Activated naive CD4-positive, alpha-beta T cell treated with anti-CD3 and anti-CD28 coated beads for 36 hours (primary cell): ENCODE results near the gene ACSF3. TPM values are rescaled to one million over a fixed set of nuclear protein-coding genes. Genes with fewer than 3 reads are reported as not detected.
"Not testable (repeated sequence)": the region's sequence is repeated elsewhere in the genome, so short reads cannot be mapped to it uniquely, and the experiment has no call there.

ENCODE experiments used
- CTCF ChIA-PET: fragments of 350-600 bp; sonication (Branson Sonifier 250); formaldehyde crosslinking; loops from one replicate; lab custom pipeline; 2021; ENCODE audit warnings: antibody characterized with exemption; lab: Charles Lee
- DNase-seq: peaks from one replicate; pipeline ENCODE4 v3.0.0-alpha.2; 2020
- H3K27ac Mint-ChIP-seq: one replicate; pipeline ENCODE4 v1.8.0; 2021; ENCODE audit warnings: mild to moderate bottlenecking, mixed read lengths
- H3K27me3 Mint-ChIP-seq: one replicate; pipeline ENCODE4 v1.8.0; 2021; ENCODE audit warnings: low read depth, mixed read lengths
- H3K36me3 Mint-ChIP-seq: one replicate; pipeline ENCODE4 v1.8.0; 2021; ENCODE audit warnings: low read depth, mixed read lengths
- H3K4me1 Mint-ChIP-seq: one replicate; pipeline ENCODE4 v1.8.0; 2021; ENCODE audit warnings: low read depth, mixed read lengths
- H3K4me3 Mint-ChIP-seq: one replicate; pipeline ENCODE4 v1.8.0; 2021; ENCODE audit warnings: mild to moderate bottlenecking, moderate library complexity, mixed read lengths
- H3K9me3 Mint-ChIP-seq: one replicate; pipeline ENCODE4 v1.8.0; 2021; ENCODE audit warnings: mixed read lengths
- intact Hi-C: fragments of 100-400 bp; cut with micrococcal nuclease; formaldehyde crosslinking; loops from one replicate; pipeline ENCODE4 v1.15.1; 2023
- total RNA-seq, 2 experiments: library from RNA; stranded (reverse); gene quantifications; one replicate each; pipeline ENCODE4 v1.2.3, GENCODE V29; 2021

The ACSF3 gene
- total RNA-seq, 2 experiments from 2014 or later: 26.1 to 26.7 TPM

DNA sequence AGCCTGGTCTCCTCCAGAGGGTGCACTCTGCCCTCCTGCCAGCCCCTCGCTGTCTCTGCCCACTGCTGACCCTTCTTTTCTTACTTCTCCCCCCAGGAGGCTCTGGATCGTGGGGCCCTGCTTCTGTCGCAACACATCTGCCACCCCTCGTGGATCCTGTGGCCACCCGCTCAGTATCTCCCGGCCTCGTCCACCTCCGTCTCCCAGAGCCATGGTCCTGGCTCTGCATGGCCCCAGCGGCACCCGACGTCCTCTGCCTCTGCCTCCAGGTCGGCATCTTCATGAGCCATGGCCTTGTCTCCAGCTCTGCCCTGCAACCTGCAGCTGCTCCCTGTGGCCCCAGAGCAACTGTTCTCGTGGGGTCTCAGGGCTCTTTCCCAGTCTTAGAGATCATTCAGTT lies 12.1 kb upstream of the ACSF3 start:
- no peak for DNase-seq
- Mint-ChIP-seq H3K27ac (no peak overlapping the region), H3K4me3 (no peak overlapping the region), H3K27me3 (no peaks in the 10 kb centered on the region), H3K9me3 (no peaks in the 10 kb centered on the region), H3K4me1 (peaks cover 3% of the 10 kb centered on the region), H3K36me3 (no peaks in the 10 kb centered on the region)
- intact Hi-C loops: no loop called here
- CTCF ChIA-PET: no interaction called here

- Mint-ChIP-seq H3K4me3 (no peak overlapping the region), H3K27ac (peak overlapping the region; percentile 24), H3K4me1 (peaks cover 3% of the 10 kb centered on the region), H3K36me3 (no peaks in the 10 kb centered on the region), H3K27me3 (no peaks in the 10 kb centered on the region), H3K9me3 (no peaks in the 10 kb centered on the region)
- CTCF ChIA-PET: no interaction called here
- intact Hi-C loops: no loop called here
- DNase-seq: no peak
Observed at GRCh38 chr16:89084411-89084810, 9.2 kb upstream of the ACSF3 start.

GRCh38 chr16:89084814-89085612 lies 8.6 kb upstream of the ACSF3 start:
- peaks cover 3% of the 10 kb centered on the region for H3K4me1 Mint-ChIP-seq
- intact Hi-C loops: no loop called here
- CTCF ChIA-PET: interaction anchor here (1.1 kb wide), 1 partner anchor 10 kb away, joined by 4 read pairs; no protein-coding TSS in a partner anchor
- no peak for DNase-seq
- H3K4me3 Mint-ChIP-seq: no peak overlapping the region
- no peaks in the 10 kb centered on the region for H3K36me3 Mint-ChIP-seq
- no peak overlapping the region for H3K27ac Mint-ChIP-seq
- no peaks in the 10 kb centered on the region for H3K27me3 Mint-ChIP-seq
- no peaks in the 10 kb centered on the region for H3K9me3 Mint-ChIP-seq

GRCh38 chr16:89085755-89086154 lies 7.9 kb upstream of the ACSF3 start:
- H3K27me3 Mint-ChIP-seq: no peaks in the 10 kb centered on the region
- CTCF ChIA-PET: interaction anchor here (1.1 kb wide), 1 partner anchor 9 kb away, joined by 4 read pairs; no protein-coding TSS in a partner anchor
- H3K4me1 Mint-ChIP-seq: peaks cover 3% of the 10 kb centered on the region
- no peak overlapping the region for H3K4me3 Mint-ChIP-seq
- intact Hi-C loops: no loop called here
- H3K27ac Mint-ChIP-seq: no peak overlapping the region
- H3K9me3 Mint-ChIP-seq: no peaks in the 10 kb centered on the region
- H3K36me3 Mint-ChIP-seq: no peaks in the 10 kb centered on the region
- no peak for DNase-seq

GRCh38 chr16:89087922-89088497 lies 5.6 kb upstream of the ACSF3 start:
- no peak overlapping the region for H3K27ac Mint-ChIP-seq
- no peaks in the 10 kb centered on the region for H3K9me3 Mint-ChIP-seq
- peaks cover 3% of the 10 kb centered on the region for H3K4me1 Mint-ChIP-seq
- DNase-seq: no peak
- no peaks in the 10 kb centered on the region for H3K27me3 Mint-ChIP-seq
- CTCF ChIA-PET: interaction anchor here (1.3 kb wide), 1 partner anchor 22 kb away, joined by 3 read pairs; no protein-coding TSS in a partner anchor
- H3K36me3 Mint-ChIP-seq: no peaks in the 10 kb centered on the region
- H3K4me3 Mint-ChIP-seq: no peak overlapping the region
- intact Hi-C loops: no loop called here

- CTCF ChIA-PET: no interaction called here
- Mint-ChIP-seq H3K27ac (no peak overlapping the region), H3K9me3 (no peaks in the 10 kb centered on the region), H3K4me3 (no peak overlapping the region), H3K4me1 (peaks cover 5% of the 10 kb centered on the region), H3K27me3 (no peaks in the 10 kb centered on the region), H3K36me3 (no peaks in the 10 kb centered on the region)
- intact Hi-C loops: no loop called here
- no peak for DNase-seq
Observed at GRCh38 chr16:89089120-89089519, 4.5 kb upstream of the ACSF3 start.

DNA sequence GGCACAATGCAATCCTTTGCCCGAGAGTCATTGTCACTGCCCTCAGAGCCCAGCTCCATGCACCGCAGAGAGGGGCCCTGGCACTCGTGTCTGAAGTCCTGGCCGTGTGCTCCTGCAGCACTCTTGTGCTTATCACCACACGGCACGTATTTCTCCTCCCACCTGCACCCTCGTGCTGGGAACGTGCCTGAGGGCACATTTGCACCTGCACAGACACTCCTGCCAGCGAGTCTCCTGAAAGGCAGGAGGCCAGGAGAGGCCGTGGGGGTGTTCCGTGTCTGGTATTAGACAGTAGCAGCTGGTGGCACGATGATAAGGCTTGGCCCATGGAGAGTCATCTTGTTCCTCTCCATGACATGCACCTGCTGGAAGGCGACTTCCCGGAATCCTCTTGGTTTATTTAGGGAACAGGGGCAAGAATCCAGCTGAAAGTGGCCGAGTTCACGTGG lies 3.4 kb upstream of the ACSF3 start:
- intact Hi-C loops: loop anchor here (10.0 kb wide), 4 partner anchors 155 to 415 kb away; partner anchors contain the start of genes CTU2, PIEZO1, RNF166 and SPG7
- H3K4me3 Mint-ChIP-seq: no peak overlapping the region
- H3K9me3 Mint-ChIP-seq: no peaks in the 10 kb centered on the region

GRCh38 chr16:89090669-89091426 lies 2.8 kb upstream of the ACSF3 start:
- no peak overlapping the region for H3K27ac Mint-ChIP-seq
- CTCF ChIA-PET: no interaction called here
- no peak overlapping the region for H3K4me3 Mint-ChIP-seq
- DNase-seq: no peak
- intact Hi-C loops: loop anchor here (10.0 kb wide), 4 partner anchors 154 to 414 kb away; partner anchors contain the start of genes CTU2, PIEZO1, RNF166 and SPG7
- no peaks in the 10 kb centered on the region for H3K36me3 Mint-ChIP-seq
- H3K4me1 Mint-ChIP-seq: peaks cover 19% of the 10 kb centered on the region
- no peaks in the 10 kb centered on the region for H3K9me3 Mint-ChIP-seq
- H3K27me3 Mint-ChIP-seq: no peaks in the 10 kb centered on the region

More for the DNA sequence above, 3.4 kb upstream of the ACSF3 start:
- H3K27me3 Mint-ChIP-seq: no peaks in the 10 kb centered on the region
- no peak for DNase-seq
- no peaks in the 10 kb centered on the region for H3K36me3 Mint-ChIP-seq
- H3K27ac Mint-ChIP-seq: no peak overlapping the region
- CTCF ChIA-PET: no interaction called here
- H3K4me1 Mint-ChIP-seq: peaks cover 13% of the 10 kb centered on the region

- no peaks in the 10 kb centered on the region for H3K27me3 Mint-ChIP-seq
- CTCF ChIA-PET: no interaction called here
- H3K27ac Mint-ChIP-seq: no peak overlapping the region
- H3K36me3 Mint-ChIP-seq: no peaks in the 10 kb centered on the region
- intact Hi-C loops: loop anchor here (10.0 kb wide), 4 partner anchors 153 to 413 kb away; partner anchors contain the start of genes CTU2, PIEZO1, RNF166 and SPG7
- no peak for DNase-seq
- H3K9me3 Mint-ChIP-seq: no peaks in the 10 kb centered on the region
- H3K4me1 Mint-ChIP-seq: peaks cover 30% of the 10 kb centered on the region
- H3K4me3 Mint-ChIP-seq: peak overlapping the region; percentile 26
Observed at GRCh38 chr16:89092013-89092412, 1.6 kb upstream of the ACSF3 start.

DNA sequence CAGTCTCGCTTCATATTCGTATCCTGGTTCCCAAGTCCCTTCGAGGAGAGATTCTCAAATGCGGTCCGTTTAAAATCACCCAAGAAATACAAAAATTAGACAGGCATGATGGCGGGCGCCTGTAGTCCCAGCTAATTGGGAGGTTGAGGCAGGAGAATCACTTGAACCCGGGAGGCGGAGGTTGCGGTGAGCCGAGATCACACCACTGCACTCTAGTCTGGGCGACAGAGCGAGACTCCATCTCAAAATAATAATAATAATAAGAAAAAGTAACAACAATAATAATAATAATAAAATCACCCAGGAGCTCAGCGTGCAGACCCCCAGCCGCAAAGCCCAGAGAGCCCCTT lies 425 bp upstream of the ACSF3 start:
- H3K36me3 Mint-ChIP-seq, H3K27me3 Mint-ChIP-seq, H3K9me3 Mint-ChIP-seq, DNase-seq: not testable (repeated sequence)
- H3K4me3 Mint-ChIP-seq: peak overlapping the region; percentile 72
- peak overlapping the region; percentile 41 for H3K27ac Mint-ChIP-seq
- intact Hi-C loops: loop anchor here (10.0 kb wide), 4 partner anchors 152 to 412 kb away; partner anchors contain the start of genes CTU2, PIEZO1, RNF166 and SPG7
- CTCF ChIA-PET: interaction anchor here (1.2 to 1.3 kb wide), 2 partner anchors 10 to 74 kb away, joined by 3 read pairs; no protein-coding TSS in a partner anchor
- H3K4me1 Mint-ChIP-seq: peaks cover 42% of the 10 kb centered on the region

DNA sequence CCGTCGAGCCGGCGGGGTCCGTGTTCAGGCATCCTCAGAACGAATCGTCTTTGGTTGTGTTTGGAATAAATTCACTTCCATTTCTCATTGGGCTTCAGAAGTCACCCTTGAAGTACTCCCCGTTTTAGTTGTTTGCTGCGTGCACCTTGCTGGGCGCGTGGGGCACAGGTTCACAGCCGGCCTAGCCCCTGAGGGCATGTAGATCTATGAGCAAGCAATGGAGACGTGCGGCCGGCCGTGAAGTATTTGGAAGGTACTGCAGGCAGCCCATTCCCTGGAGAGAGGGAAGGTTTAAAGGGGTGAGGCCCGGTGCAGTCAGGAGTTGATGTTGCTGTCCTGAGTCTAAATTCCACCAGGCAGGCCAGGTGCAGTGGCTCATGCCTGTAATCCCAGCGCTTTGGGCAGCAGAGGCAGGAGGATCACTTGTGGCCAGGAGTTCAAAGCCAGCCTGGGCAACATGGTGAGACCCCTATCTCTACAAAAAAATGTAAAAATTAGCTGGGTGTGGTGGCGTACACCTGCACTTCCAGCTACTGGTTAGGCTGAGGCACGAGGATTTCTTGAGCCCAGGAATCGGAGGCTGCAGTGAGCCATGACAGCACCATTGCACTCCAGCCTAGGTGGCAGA lies 714 bp downstream of the ACSF3 start:
- H3K27me3 Mint-ChIP-seq: no peaks in the 10 kb centered on the region
- CTCF ChIA-PET: interaction anchor here (0.6 to 1.3 kb wide), 4 partner anchors 8 to 73 kb away, joined by 3 to 4 read pairs (median 3); no protein-coding TSS in a partner anchor
- peaks cover 52% of the 10 kb centered on the region for H3K4me1 Mint-ChIP-seq
- H3K36me3 Mint-ChIP-seq: peaks cover 2% of the 10 kb centered on the region
- peak; percentile 38 for DNase-seq
- H3K27ac Mint-ChIP-seq: peak overlapping the region; percentile 92
- intact Hi-C loops: loop anchor here (10.0 kb wide), 4 partner anchors 150 to 410 kb away; partner anchors contain the start of genes CTU2, PIEZO1, RNF166 and SPG7
- H3K9me3 Mint-ChIP-seq: no peaks in the 10 kb centered on the region
- peak overlapping the region; percentile 92 for H3K4me3 Mint-ChIP-seq
